Mucosa of descending colon (tissue), 3 donors: ENCODE measurements around the gene ID3. TPM values are rescaled to one million over a fixed set of nuclear protein-coding genes. Genes with fewer than 3 reads are reported as not detected.

Source experiments
- ATAC-seq: fragments of 200-7000 bp; cut with Tn5 transposase; one replicate; pipeline ENCODE4 v1.9.1; 2020; ENCODE audit warnings: mild to moderate bottlenecking, moderate library complexity
- DNase-seq, 3 donors: peaks; one replicate each; pipeline ENCODE4 v3.0.0-alpha.2; 2020
- H3K36me3 ChIP-seq: fragments of 200-600 bp; one replicate; pipeline ENCODE4 v1.8.0; 2021; ENCODE audit warnings: low read depth, mild to moderate bottlenecking
- H3K4me1 ChIP-seq: fragments of 200-600 bp; one replicate; pipeline ENCODE4 v1.8.0; 2021; ENCODE audit warnings: low read depth, mild to moderate bottlenecking
- H3K4me3 ChIP-seq: fragments of 200-600 bp; one replicate; pipeline ENCODE4 v1.8.0; 2021; ENCODE audit warnings: mild to moderate bottlenecking
- H3K9me3 ChIP-seq: fragments of 200-600 bp; one replicate; pipeline ENCODE4 v1.8.0; 2021; ENCODE audit warnings: mild to moderate bottlenecking
- CTCF ChIP-seq: fragments of 200-600 bp; IDR thresholded peaks from one replicate; pipeline ENCODE4 v1.8.0; 2022; ENCODE audit warnings: antibody characterized with exemption, mild to moderate bottlenecking
- intact Hi-C, 2 donors: fragments of 100-400 bp; cut with DNase I in 1 of 2; cut with micrococcal nuclease in 1 of 2; formaldehyde crosslinking; loops; one replicate each; pipeline versions ENCODE4 v1.11.0 to v1.11.1; 2022; cut with DNase I, micrococcal nuclease
- long read RNA-seq, 2 donors: library from polyadenylated mRNA; unstranded; transcript quantifications; one replicate each; pipeline ENCODE4 v2.0.0, GENCODE V29; 2019 to 2021
- total RNA-seq, 3 donors: library from RNA; stranded (reverse); fragmentation: NEBNext Ultra II Directional in 2 of 3; extraction: Animal tissue kit (Norgen Biotek cat#: 25700) in 2 of 3; gene quantifications; one replicate each; pipeline versions ENCODE4 v1.2.1 to v1.2.4, GENCODE V29; 2021 to 2023
- donor health status: DM: no; HTN: no; CAD: no; lungs with moderate emphysema.
- donor health status: DM: no; HTN: no; CAD: no.
- donor health status: DM: no; HTN: yes; CAD: no.

ID3 gene
- total RNA-seq = 100 to 1,000 TPM in 2 of 3 donors, 10 to 100 TPM in 1; 83.0 to 316 (median 121) TPM
- long read RNA-seq, donor 1, transcript ID3-201 (3 exons, 1,251 nt) = major isoform, 169 of 199 reads
- long read RNA-seq, donor 1, partial matches to known transcripts = 0 of 199 reads
- long read RNA-seq, donor 1, other reads (novel, unspliced or antisense) = 27 of 199 reads
- long read RNA-seq, donor 2, transcript ID3-201 (3 exons, 1,251 nt) = major isoform, 142 of 155 reads
- long read RNA-seq, donor 2, partial matches to known transcripts = 0 of 155 reads
- long read RNA-seq, donor 2, other reads (novel, unspliced or antisense) = 12 of 155 reads

GRCh38 chr1:23559136-23559984 is at the start of gene ID3:
Gene ID3, minus strand, starts transcription at chr1:23559501. Its CDS starts 75 bp downstream, at chr1:23559426.
- TF ChIP-seq CTCF = no peak
- Histone ChIP-seq H3K4me1 (peaks cover 56% of the 10 kb centered on the region), H3K4me3 (peak within 1 kb of the TSS; percentile 80), H3K36me3 (no peaks in the 10 kb centered on the region), H3K9me3 (no peaks in the 10 kb centered on the region)
- ATAC-seq = peak; percentile 73
- intact Hi-C loops = no loop called here
- DNase-seq = peak; percentile 98 to 99 (median 98)

GRCh38 chr1:23607944-23608343 is 48.6 kb upstream of the ID3 start:
- H3K4me1 ChIP-seq = peaks cover 2% of the 10 kb centered on the region
- ATAC-seq = no peak
- TF ChIP-seq CTCF = no peak
- no peaks in the 10 kb centered on the region for H3K9me3 ChIP-seq
- no peak for DNase-seq
- no peak overlapping the region for H3K4me3 ChIP-seq
- intact Hi-C loops = no loop called here
- no peaks in the 10 kb centered on the region for H3K36me3 ChIP-seq

GRCh38 chr1:23601968-23602876 is 42.9 kb upstream of the ID3 start:
- Histone ChIP-seq H3K9me3 (no peaks in the 10 kb centered on the region), H3K4me3 (no peak overlapping the region), H3K36me3 (no peaks in the 10 kb centered on the region), H3K4me1 (no peaks in the 10 kb centered on the region)
- DNase-seq (no peak), ATAC-seq (peak; percentile 48)
- intact Hi-C loops = no loop called here
- TF ChIP-seq CTCF = no peak

- no peak for TF ChIP-seq CTCF
- DNase-seq (no peak), ATAC-seq (peak; percentile 7)
- Histone ChIP-seq H3K4me1 (no peaks in the 10 kb centered on the region), H3K4me3 (no peak overlapping the region), H3K9me3 (no peaks in the 10 kb centered on the region), H3K36me3 (no peaks in the 10 kb centered on the region)
- intact Hi-C loops = no loop called here
These were observed 42.0 kb upstream of the ID3 start for GRCh38 chr1:23601135-23601967.
